Activated T-cell treated with anti-CD3 and anti-CD28 coated beads, Interleukin-2, amount 50 U/mL, for 72 hours (primary cell): Measurements from ENCODE around the gene HAUS3. TPM values are rescaled to one million over a fixed set of nuclear protein-coding genes. Genes with fewer than 3 reads are reported as not detected.

Experiments
- ATAC-seq, 2 donors: fragments of 150-1000 bp; cut with Tn5 transposase; replicated peaks in 1 of 2; 2 replicates each; pipeline ENCODE4 v1.10.0; 2021; ENCODE audit warnings: moderate library complexity in 2 of 2, mild to moderate bottlenecking in 1 of 2
- DNase-seq, 2 donors: peaks; one replicate each; pipeline ENCODE4 v3.0.0; 2021 to 2022; ENCODE audit warnings: mixed read lengths in 1 of 2
- H3K27ac Mint-ChIP-seq: one replicate; pipeline ENCODE4 v1.8.0; 2022; ENCODE audit warnings: mild to moderate bottlenecking, moderate library complexity, mixed read lengths
- H3K27me3 Mint-ChIP-seq: one replicate; pipeline ENCODE4 v1.8.0; 2022; ENCODE audit warnings: low read depth, mixed read lengths
- H3K36me3 Mint-ChIP-seq, 2 donors: one replicate each; pipeline ENCODE4 v1.8.0; 2022; ENCODE audit warnings: mixed read lengths in 2 of 2, mild to moderate bottlenecking in 1 of 2; ENCODE audit not compliant: insufficient read depth in 2 of 2
- H3K4me1 Mint-ChIP-seq: one replicate; pipeline ENCODE4 v1.8.0; 2022; ENCODE audit warnings: low read depth, mixed read lengths
- H3K4me3 Mint-ChIP-seq, 2 donors: one replicate each; pipeline ENCODE4 v1.8.0; 2022; ENCODE audit warnings: mild to moderate bottlenecking in 2 of 2, mixed read lengths in 2 of 2, moderate library complexity in 2 of 2
- H3K9me3 Mint-ChIP-seq, 2 donors: one replicate each; pipeline ENCODE4 v1.8.0; 2022; ENCODE audit warnings: mixed read lengths in 2 of 2
- total RNA-seq, 2 donors: library from RNA; stranded (reverse); gene quantifications; one replicate each; pipeline ENCODE4 v1.2.3, GENCODE V29; 2022

The HAUS3 gene, protein sequence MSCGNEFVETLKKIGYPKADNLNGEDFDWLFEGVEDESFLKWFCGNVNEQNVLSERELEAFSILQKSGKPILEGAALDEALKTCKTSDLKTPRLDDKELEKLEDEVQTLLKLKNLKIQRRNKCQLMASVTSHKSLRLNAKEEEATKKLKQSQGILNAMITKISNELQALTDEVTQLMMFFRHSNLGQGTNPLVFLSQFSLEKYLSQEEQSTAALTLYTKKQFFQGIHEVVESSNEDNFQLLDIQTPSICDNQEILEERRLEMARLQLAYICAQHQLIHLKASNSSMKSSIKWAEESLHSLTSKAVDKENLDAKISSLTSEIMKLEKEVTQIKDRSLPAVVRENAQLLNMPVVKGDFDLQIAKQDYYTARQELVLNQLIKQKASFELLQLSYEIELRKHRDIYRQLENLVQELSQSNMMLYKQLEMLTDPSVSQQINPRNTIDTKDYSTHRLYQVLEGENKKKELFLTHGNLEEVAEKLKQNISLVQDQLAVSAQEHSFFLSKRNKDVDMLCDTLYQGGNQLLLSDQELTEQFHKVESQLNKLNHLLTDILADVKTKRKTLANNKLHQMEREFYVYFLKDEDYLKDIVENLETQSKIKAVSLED
- 10 to 100 TPM; 21.0 to 21.7 TPM for total RNA-seq

DNA sequence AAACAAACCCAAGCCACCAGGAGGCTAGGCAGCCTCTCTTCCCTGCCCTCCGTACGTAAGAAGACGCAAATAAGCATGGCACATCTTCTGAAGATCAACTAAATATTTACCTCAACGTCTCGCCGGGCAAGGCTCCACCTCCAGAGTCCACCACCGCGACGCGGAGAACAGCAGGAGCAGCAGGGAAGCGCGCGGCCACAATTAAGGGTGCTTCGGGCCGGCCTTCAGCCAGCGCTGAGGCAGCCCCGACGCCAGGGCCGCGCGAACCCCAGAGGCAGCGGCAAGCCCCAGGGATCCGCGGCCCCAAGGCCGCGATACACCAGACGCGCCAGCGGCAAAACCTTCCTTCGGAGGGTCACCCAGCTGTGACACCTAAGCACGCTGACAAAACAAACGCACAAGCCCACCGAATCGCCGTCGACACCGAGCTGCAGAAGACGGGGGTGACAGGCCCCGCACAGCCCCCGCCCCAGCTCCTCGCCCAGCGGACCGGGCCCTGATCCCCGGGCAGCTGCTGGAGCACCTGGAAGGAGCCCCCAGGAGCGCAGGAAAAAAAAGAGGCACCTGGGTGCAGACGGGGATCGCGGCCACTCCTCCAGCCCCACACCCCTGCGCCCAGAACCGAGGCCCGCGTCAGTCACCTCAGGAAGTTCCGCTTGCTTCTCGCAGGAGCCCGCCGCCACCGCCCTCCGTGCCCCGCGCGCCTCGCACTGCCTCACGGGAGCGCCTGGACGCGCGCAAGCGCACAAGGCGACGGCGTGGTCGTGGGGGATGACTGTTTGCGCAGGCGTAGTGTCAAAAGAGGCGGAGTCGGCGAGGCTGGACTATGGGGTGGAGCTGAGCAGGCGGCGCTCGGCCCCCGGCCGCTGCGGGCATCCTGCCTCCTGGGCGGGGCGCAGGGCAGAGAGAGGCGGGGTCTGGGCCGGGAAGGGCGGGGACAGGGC, at the start of gene HAUS3, which contains the start of gene POLN:
HAUS3 (minus strand) TSS at position 712 of the 944 bp plus-strand sequence. CDS start 1,175 bp downstream, outside the sequence.
POLN (minus strand) TSS at position 712 of the 944 bp plus-strand sequence. CDS start 12,890 bp downstream, outside the sequence.
- peak; percentile 99 to 100 for DNase-seq
- ATAC-seq = peak; percentile 92 to 95
- H3K9me3 Mint-ChIP-seq = no peaks in the 10 kb centered on the region
- peak within 1 kb of the TSS; percentile 92 to 93 for H3K4me3 Mint-ChIP-seq
- peak within 1 kb of the TSS; percentile 93 for H3K27ac Mint-ChIP-seq
- peaks cover 4 to 21% of the 10 kb centered on the region in 2 donors for H3K36me3 Mint-ChIP-seq
- peaks cover 61% of the 10 kb centered on the region for H3K4me1 Mint-ChIP-seq
- H3K27me3 Mint-ChIP-seq = no peaks in the 10 kb centered on the region

DNA sequence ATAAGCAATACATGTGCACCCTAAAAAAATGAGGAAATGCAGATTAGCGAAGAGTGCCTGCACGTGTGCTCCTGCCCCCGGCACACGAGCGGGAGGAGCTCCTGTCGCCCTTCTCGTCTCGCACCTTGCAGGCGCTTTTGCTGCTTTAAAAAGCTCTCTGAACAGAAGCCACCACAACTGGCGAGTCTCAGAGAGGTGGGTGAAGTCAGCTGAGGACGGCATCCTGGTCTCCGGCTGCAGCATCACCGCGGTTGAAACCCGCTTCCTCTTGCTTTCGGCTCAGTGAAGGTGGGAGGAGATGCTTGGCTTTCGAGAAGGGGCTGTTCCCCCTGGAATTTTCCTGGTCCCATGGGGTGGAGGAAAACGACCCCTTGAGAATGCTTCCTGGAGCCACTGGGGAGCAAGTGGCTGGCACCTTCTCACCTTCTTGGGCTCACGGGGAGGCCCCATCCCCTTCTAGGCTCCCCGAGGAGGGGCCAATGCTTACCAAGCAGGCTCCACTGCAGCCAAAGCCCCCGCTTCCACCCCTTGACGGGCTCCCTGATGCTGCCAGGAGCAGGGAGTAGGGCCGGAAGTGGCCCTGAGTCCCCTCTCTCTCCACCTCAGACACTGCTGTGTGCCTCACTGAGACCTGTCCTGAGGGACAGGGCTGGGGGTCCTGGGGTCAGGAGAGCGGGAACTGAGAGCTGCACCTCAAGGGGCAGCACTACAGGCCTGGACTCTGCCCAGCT, 49.2 kb upstream of the HAUS3 start:
- Mint-ChIP-seq H3K4me3 (peak overlapping the region; percentile 77 to 82), H3K36me3 (peaks cover 3 to 5% of the 10 kb centered on the region in 2 donors), H3K4me1 (peaks cover 29% of the 10 kb centered on the region), H3K9me3 (peaks cover 0 to 2% of the 10 kb centered on the region in 2 donors), H3K27ac (peak overlapping the region; percentile 57), H3K27me3 (no peaks in the 10 kb centered on the region)
- ATAC-seq (peak; percentile 84 to 90), DNase-seq (peak; percentile 61 to 68)

DNA sequence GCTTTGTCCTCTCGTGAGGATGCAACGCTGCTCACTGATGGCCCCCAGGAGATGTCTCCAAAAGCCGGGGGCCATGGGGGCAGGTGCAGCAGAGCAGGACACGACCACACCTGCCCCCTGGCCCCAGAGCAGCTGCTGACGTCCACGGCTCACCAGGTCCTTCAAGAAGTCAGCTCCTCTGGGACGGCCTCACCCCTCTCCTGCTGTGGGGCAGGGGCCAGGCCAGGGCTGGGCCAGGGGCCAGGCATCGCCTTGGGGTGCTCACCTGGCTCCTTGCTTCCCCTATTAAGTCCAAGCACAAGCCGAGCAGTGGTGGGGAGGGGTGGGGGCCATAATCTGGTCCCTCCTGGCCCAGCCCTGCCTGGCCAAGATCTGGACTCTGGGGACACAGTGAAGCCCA, 48.6 kb upstream of the HAUS3 start:
- Mint-ChIP-seq H3K27ac (no peak overlapping the region), H3K36me3 (peaks cover 3 to 5% of the 10 kb centered on the region in 2 donors), H3K4me1 (peaks cover 23% of the 10 kb centered on the region), H3K4me3 (peak overlapping the region; percentile 77 to 82), H3K9me3 (peaks cover 0 to 2% of the 10 kb centered on the region in 2 donors), H3K27me3 (no peaks in the 10 kb centered on the region)
- ATAC-seq (peak; percentile 8 to 14), DNase-seq (no peak)

DNA sequence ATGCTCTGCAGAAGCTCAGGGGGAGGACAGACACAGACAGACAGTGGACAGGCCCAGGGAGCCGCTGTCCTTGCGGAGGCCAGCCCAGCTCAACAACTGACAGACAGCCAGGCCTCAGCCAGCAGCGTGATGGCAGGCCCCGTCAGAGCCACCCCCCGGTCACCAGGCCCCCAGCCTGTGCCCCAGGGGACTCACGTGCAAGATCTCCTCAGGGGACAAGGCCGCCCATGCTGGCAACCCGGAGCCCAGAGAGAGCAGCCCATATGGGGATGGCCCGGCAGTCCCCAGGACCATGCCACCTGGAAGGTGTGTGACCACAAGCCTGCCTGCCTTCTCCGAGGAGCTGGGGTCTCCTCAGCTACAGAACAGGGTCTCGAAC, 48.0 kb upstream of the HAUS3 start:
- Mint-ChIP-seq H3K27me3 (no peaks in the 10 kb centered on the region), H3K4me1 (peaks cover 17% of the 10 kb centered on the region), H3K4me3 (peak overlapping the region in 1 of 2 donors; percentile 50), H3K27ac (no peak overlapping the region), H3K36me3 (peaks cover 3 to 5% of the 10 kb centered on the region in 2 donors), H3K9me3 (peaks cover 0 to 2% of the 10 kb centered on the region in 2 donors)
- DNase-seq = no peak
- no peak for ATAC-seq

- H3K4me3 Mint-ChIP-seq = peak overlapping the region in 1 of 2 donors; percentile 50
These were observed 47.5 kb upstream of the HAUS3 start for GRCh38 chr4:2289311-2289954.

DNA sequence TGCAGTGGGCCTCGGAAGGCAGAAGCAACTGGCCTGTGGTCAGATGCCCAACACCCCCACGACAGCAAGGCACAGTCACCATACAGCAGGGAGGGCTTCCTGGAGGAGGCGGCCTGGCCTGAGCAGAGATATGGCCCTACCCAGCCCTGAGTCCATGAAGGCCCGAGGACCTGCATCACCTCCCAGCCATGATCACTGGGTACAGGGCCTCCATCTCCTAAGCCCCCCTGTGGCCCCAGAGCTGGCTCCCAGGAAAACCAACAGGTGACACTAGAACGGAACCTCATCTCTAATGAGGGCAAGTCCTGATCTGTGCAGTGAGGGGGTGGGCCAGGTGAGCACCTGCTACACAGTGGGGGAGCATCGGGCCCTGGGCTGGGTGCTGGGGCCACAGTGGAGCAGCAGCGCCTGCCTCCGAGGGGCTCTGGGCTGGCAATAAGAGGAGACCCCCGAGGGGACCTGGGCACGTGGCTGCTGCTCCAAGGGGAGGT, 46.2 kb upstream of the HAUS3 start:
- H3K36me3 Mint-ChIP-seq = no peaks in the 10 kb centered on the region
- no peak overlapping the region for H3K4me3 Mint-ChIP-seq
- H3K4me1 Mint-ChIP-seq = peaks cover 20% of the 10 kb centered on the region
- no peaks in the 10 kb centered on the region for H3K27me3 Mint-ChIP-seq
- ATAC-seq (no peak), DNase-seq (no peak)
- H3K27ac Mint-ChIP-seq = no peak overlapping the region
- H3K9me3 Mint-ChIP-seq = no peaks in the 10 kb centered on the region

More at GRCh38 chr4:2289311-2289954, 47.5 kb upstream of the HAUS3 start:
- ATAC-seq (no peak), DNase-seq (no peak)
- Mint-ChIP-seq H3K4me1 (peaks cover 17% of the 10 kb centered on the region), H3K36me3 (peaks cover 3% of the 10 kb centered on the region in 2 donors), H3K27ac (no peak overlapping the region), H3K9me3 (peaks cover 0 to 2% of the 10 kb centered on the region in 2 donors), H3K27me3 (no peaks in the 10 kb centered on the region)

- Mint-ChIP-seq H3K36me3 (no peaks in the 10 kb centered on the region), H3K27ac (no peak overlapping the region), H3K27me3 (no peaks in the 10 kb centered on the region), H3K4me1 (peaks cover 25% of the 10 kb centered on the region), H3K4me3 (no peak overlapping the region), H3K9me3 (no peaks in the 10 kb centered on the region)
- ATAC-seq (no peak), DNase-seq (no peak)
These were observed 45.6 kb upstream of the HAUS3 start for GRCh38 chr4:2287594-2287915.

DNA sequence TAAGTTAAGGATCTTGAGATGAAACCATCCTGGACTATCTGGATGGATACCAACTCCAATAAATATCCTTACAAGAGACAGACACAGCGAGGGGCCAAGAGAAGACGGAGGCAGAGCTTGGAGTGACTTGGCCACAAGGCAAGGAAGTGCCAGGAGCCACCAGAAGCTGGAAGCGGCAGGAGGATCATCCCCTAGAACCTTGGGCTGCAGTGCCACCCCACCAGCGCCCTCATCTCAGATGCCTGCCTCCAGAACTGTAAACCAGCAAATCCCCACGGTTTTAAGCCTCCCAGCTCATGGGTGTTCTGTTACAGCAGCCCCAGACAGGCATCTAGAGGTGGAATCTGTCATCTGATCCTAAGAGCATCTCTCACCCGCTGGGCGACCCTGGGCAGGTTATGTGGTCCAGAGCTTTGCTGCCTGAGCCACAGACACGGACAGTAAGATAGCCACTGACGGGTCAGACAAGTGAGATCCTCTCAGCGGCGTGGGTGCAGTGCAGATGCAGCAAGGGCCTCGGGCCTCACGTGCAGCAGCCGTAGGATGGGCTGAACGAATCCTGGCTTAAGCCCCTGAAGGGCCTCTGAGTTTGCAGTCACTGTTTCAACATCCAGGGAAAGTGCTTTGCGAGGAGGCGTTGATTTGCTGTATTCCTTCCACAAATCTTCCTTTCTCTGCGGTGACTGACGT, 45.1 kb upstream of the HAUS3 start:
- DNase-seq (no peak), ATAC-seq (no peak)
- Mint-ChIP-seq H3K27ac (no peak overlapping the region), H3K4me3 (no peak overlapping the region), H3K9me3 (no peaks in the 10 kb centered on the region), H3K36me3 (no peaks in the 10 kb centered on the region), H3K4me1 (peaks cover 30% of the 10 kb centered on the region), H3K27me3 (no peaks in the 10 kb centered on the region)

DNA sequence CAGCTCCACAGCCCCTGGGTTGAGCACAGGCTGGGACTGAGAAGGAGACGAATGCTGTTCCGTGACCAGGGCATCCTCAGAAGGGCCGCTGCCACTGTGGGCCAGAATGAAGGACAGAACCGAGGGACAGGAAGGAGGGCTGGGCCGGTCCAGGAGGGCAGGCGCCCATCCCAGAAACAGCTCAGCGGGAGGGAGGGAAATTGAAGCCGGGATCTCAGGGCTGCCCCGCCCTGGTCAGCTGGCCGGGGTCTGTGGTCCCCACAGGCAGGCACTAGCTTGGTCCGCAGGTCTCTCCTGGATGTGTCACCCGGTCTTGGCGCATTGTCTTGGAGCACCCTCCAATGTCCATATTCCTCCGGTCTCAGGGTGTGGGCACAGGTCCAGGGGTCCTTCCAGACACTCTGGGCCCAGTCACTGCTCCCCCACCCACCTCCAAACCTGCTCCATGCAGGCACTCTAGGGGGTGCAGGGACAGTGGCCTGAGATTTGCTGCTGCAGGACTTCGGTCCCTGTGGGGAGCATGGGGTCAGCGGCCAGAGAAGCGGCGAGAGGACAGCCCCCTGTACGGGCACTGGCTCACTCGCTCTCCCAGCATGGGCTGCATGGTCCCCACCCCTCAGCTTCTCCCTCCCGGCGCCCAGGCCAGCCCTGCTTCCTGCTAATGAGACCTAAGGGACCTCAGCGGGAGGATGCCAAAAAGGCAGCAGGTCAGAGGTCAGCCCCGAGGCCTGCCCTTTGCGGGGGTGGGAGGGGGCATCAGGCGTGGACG, 43.9 kb upstream of the HAUS3 start:
- H3K4me1 Mint-ChIP-seq = peaks cover 35% of the 10 kb centered on the region
- H3K4me3 Mint-ChIP-seq = no peak overlapping the region
- ATAC-seq (no peak), DNase-seq (no peak)
- no peak overlapping the region for H3K27ac Mint-ChIP-seq
- H3K9me3 Mint-ChIP-seq = no peaks in the 10 kb centered on the region
- no peaks in the 10 kb centered on the region for H3K27me3 Mint-ChIP-seq
- H3K36me3 Mint-ChIP-seq = no peaks in the 10 kb centered on the region

- H3K27ac Mint-ChIP-seq = no peak overlapping the region
- peaks cover 35% of the 10 kb centered on the region for H3K4me1 Mint-ChIP-seq
- H3K4me3 Mint-ChIP-seq = no peak overlapping the region
- H3K27me3 Mint-ChIP-seq = no peaks in the 10 kb centered on the region
- DNase-seq = no peak
- H3K9me3 Mint-ChIP-seq = no peaks in the 10 kb centered on the region
- H3K36me3 Mint-ChIP-seq = no peaks in the 10 kb centered on the region
- ATAC-seq = no peak
These were observed 43.2 kb upstream of the HAUS3 start for GRCh38 chr4:2284934-2285612.
